ENCODE results near the gene OGDHL.
"Not testable (repeated sequence)": the region's sequence is repeated elsewhere in the genome, so short reads cannot be mapped to it uniquely, and the experiment has no call there.

Gene OGDHL

GRCh38 chr10:49754951-49755350 lies 7.2 kb downstream of the OGDHL start:
- ATAC-seq, result not testable (repeated sequence)

GRCh38 chr10:49752584-49752983 lies 9.5 kb downstream of the OGDHL start:
- no peak for ATAC-seq

- no peak for ATAC-seq
Observed at GRCh38 chr10:49751636-49752510, 10.2 kb downstream of the OGDHL start.

- no peak for ATAC-seq
Observed at GRCh38 chr10:49751216-49751615, 10.9 kb downstream of the OGDHL start.

- no peak for ATAC-seq
Observed at GRCh38 chr10:49750546-49750945, 11.6 kb downstream of the OGDHL start.

GRCh38 chr10:49749556-49750491 lies 12.3 kb downstream of the OGDHL start:
- no peak for ATAC-seq

DNA sequence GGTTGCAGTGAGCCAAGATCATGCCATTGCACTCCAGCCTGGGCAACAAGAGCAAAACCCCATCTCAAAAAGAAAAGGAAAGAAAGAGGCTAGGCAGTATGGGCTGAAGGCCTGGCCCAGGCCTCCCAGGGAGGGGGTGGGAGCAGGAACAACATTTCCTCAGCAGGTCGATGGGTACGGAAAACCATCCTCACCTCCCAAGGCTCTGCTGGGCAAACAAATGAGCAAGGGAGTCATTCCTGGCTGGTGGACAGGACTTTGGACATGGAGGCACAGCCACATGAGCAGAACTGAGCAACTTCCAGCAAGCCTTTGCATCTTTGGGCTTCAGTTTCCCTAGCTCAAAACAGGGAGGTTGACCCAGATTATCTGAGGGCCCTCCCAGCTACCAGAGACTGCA lies 13.0 kb downstream of the OGDHL start:
- no peak for ATAC-seq

DNA sequence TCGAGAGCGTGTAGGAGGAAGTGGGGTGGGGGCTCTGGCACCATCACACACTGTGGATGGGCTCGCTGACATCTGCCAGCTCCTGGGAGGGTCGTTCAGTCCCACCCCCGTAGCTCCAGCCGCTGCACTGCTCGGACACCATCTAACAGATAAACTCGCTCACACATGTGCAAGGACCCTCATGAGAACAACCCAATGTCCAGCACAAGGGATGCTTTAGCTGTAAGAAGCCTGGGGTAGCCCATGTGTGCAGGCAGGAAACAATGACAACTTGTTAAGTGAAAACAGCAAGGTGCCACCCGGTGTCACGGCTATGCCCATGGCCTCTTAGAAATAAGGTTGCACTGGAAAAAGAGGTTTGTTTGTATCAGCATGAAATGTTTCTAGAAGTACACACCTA lies 14.1 kb downstream of the OGDHL start:
- ATAC-seq, result no peak

GRCh38 chr10:49747303-49747646 lies 14.8 kb downstream of the OGDHL start:
- no peak for ATAC-seq

DNA sequence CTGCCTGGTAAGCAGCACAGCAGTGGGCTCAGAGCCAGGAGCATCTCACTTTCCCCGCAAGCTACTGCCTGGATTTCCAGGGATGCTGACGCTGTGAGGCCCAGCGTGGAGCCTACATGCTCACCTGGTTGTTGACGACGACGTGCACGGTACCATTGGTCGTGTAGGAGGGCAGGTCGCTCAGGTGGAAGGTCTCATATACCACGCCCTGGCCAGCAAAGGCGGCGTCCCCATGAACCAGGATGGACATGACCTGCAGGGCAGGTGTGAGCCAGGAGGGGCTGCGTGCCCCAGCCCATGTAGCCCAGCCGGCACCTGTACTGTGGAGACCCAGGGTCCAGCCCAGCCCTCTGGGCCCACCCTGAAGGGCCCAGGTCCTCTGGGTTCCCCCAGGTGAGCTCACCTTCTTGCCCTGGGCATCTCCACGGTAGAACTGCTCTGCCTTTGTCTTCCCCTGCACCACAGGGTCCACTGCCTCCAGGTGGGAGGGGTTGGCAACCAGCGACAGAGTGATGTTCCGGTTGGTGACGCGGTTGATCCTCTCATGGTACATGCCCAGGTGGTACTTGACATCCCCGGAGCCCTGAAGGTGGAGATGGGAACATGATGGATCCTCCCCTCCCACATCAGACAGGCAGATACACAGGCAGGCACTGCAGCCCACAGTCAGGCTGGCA lies 15.4 kb downstream of the OGDHL start:
- no peak for ATAC-seq

DNA sequence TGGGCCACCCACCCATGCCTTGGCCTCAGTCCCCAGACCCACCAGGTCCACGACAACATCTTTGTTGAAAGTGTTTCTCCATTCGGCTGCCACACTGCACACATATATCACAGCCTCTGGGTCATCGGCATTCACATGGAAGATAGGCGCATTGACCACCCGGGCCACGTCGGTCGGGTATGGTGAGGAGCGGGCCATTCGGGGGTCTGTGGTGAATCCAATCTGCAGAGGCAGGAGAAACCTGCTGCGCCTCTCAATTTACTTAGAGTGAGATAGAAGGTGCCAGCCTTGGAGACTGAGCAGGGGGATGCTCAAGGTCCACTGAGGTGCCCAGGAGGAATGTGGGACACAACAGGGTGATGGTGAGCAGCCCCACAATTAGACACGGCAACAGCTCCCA lies 16.4 kb downstream of the OGDHL start:
- no peak for ATAC-seq

DNA sequence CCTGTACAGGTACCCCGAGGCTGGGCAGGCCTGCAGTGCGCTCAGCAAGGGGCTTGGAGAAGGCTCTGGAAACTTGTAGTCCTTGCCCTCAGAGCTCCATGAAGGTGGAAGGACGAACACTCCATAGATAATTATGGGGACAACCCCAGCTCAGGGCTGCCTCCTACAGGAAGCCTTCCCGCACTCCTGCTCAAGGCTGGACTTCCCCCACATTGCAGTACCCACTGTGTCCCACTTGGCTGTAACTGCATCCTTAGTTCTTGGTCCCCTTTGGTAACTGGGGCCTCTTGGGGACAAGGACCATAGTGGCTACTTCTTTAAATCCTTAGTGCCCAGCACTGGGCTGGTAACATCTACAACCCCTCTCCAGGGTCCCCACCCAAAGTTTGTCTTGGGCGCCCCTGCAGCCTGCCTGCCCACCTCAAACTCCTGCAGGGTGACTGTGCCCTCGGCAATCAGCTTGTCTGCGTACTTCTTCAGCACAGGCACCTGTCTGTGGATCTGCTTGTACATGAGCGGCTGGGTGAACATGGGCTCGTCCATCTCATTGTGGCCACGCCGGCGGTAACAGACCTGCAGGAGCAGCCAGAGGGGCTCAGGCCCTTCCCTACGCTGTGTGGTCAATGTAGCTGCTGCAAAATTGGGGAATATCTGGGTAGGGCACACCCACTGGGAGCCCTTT lies 17.1 kb downstream of the OGDHL start:
- no peak for ATAC-seq

DNA sequence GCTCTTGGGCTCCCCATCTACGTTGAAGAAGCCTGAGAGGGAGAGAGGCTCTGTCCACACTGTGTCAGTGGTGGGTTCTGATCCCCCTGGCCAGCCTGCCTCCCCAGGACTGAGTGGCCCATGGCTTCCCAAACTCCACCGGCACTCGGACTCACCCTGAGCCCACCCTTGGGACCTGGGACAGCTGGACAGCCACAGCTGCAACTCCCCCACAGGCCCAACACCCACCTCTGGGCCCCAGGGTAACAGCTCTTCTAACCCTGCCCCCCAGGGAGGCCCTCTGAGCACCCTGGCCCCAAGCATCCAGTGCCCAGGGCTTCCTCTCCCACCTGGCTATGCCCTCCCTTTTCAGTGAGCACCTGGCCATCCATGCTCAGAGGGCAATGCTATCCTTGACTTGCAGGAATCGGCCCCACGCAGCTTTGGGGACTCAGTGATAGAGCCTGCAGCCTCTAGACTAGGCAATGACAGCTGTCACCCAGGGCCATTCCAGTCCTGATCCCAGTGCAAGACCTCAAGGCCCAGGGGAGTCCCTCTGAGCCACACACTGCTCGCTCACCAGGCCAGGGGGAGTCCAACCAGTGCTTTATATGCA lies 17.9 kb downstream of the OGDHL start:
- no peak for ATAC-seq

- ATAC-seq, result no peak
Observed at GRCh38 chr10:49743464-49744075, 18.6 kb downstream of the OGDHL start.

DNA sequence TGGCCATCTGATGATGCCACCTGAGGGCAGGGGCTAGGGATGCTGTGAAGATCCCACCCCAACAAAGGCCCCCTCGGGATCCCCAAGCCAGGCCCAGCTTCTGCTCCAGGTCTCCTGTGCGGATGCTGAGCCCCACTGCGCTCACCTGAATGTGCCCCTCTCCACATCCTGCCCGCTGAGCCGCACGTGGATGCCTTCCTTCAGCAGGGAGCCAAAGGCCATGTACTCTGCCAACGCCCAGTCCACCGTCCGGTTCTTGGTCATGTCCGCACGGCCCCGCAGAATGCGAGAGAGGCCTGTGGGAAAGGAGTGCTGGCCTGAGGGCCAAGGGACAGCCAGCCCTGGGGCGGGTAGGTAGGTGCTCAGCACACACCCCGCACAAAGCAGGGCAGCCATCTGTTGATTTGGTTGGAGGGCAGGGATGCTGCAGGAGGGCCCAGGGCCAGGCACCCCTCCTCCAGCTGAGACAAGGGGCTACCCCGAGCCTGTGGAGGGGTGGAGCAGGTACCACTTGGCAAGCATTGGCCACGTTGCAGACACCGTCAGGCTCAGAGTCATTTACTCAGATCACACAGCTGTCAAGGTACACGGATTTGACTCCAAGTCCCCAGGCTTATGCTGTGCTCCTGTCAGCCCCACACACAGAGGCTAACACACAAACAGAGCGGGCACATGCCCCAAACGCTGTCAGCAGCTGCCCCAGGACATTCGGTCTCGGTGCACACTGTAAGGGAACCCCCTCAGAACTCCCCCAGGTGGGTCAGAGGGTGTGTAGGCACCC lies 19.2 kb downstream of the OGDHL start:
- ATAC-seq, result no peak

DNA sequence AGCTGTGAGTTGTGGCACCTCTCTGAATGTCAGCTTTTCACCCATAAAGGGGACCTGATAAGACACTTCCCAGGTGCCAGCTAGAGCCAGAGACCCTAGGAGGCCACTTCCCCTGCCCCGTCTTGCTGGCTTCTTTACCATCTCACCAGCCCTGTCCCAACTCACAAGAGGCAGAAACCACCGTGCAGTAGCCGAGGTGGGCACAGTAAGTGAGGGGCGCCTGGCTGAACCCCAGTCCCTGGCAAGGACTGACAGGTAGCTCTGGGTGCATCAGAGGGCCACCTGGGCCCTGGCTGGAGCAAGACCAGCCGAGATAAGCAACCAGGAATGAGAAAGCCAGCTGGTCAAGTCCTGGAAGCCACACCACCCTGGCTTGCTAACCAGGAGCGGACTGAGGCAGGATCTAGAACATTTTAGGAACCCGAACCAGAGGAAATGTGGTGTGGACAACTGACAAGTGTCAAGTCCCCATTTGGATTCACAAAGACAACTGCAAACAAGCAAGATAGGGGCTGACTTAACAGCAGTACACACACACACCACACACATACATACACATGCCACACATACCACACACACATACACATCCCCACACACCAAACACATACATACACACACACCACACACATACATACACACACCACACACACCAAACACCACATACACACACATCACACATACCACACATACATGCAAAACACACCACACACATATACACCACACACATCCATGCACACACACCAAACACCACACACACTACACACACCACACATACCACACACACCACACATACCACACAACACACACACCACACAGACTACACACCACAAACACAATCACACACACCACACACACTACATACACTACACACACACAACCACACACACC lies 20.8 kb downstream of the OGDHL start:
- no peak for ATAC-seq

DNA sequence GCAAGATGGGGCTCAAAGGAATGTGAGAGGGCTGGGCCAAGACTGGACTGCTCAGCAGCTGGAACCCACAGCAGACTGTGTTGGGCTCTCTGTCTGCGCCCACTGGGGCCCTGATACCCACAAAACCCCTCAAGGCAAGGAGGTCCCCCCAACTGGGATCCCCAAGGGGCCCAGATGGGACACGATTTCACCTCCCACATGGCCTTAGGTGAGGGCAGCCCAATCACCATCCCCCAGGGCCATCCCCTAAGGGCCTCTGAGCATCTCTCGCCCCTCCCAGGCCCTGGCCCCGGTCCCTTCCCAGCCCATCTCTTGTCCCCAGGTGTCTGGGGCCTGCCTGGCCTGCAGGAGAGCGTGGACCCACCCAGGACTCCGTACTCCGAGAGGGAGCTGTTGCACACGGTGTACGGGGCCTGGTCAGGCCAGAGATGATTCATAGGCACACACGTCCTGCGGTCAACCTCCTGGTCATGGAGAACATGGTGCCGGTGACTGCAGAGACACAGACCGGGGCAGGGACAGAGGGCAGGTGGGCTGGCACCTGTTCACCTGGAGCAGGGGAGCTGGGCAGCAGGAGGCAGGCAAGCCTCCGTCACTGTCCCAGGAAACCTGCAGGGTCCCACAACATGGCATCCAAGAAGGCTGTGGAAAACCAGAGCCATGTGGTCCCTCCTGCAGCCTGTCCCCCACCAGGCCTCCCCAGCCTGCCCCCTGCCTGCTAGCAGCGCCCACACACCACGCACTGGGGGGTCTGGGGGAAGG lies 21.6 kb downstream of the OGDHL start:
- no peak for ATAC-seq

DNA sequence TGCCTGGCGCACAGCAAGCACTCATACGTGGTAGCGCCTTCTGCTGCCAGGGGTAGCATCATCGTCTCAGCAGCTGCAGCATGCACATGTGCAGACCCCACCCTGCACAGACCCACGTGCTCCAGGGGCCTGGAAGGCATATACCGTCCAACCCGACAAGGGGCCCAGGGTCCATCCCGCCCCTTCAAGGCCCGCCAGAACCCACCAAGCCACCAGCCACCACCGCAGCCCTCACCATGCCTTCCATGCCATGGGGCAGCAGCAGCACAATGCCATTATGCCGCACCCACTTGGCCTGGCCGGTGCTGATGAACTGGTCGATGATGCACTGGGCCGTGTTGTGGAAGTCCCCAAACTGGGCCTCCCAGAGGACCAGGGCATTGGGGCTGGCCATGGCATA lies 22.7 kb downstream of the OGDHL start:
- ATAC-seq, result no peak

Data from activated CD4-positive, CD25-positive, alpha-beta regulatory T cell treated with anti-CD3 and anti-CD28 coated beads, Interleukin-2, amount 50 U/mL, for 24 hours (primary cell).